ENCODE results near the gene LSM14B.

DNA sequence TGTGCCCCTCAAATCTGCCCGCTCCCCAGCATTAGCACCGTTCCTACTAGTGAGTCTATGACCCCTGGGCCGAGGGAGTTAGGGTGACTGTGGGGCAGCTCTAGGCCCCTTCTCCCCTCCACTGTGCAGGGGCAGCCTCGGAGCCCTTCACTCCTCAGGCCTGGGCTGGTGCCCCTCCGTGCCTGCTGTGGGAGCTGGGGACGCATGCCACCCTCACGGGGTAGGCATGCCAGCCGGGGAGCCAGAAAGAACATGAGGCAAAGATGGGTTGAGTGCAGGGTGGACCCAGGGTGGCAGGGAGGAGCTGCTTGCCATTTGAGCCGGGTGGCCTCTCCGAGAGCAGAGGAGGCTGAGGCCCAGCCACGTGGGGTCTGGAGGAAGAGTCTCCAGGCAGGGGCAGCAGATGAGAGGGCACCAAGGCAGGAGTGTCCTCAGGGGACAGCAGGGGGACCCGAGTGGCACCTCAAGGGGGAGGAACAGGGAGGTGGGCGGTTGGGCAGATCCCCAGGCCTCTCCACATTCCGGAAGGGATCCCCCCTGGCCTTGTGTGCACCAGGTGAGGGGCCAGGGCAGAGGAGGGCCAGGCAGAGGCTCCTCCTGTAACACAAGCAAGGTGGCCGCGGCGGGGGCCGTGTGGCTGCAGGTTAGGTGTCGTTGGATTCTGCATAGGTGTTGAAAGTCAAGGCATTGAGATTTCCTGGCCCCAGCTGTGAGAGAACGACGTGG, 18.6 kb upstream of the LSM14B start:
- no peak for TF ChIP-seq EZH2 (IDR thresholded peaks at IDR 0.05; ENCODE audit: borderline replicate concordance, low read depth, low read length, severe bottlenecking)
- TF ChIP-seq, protein P1, sequence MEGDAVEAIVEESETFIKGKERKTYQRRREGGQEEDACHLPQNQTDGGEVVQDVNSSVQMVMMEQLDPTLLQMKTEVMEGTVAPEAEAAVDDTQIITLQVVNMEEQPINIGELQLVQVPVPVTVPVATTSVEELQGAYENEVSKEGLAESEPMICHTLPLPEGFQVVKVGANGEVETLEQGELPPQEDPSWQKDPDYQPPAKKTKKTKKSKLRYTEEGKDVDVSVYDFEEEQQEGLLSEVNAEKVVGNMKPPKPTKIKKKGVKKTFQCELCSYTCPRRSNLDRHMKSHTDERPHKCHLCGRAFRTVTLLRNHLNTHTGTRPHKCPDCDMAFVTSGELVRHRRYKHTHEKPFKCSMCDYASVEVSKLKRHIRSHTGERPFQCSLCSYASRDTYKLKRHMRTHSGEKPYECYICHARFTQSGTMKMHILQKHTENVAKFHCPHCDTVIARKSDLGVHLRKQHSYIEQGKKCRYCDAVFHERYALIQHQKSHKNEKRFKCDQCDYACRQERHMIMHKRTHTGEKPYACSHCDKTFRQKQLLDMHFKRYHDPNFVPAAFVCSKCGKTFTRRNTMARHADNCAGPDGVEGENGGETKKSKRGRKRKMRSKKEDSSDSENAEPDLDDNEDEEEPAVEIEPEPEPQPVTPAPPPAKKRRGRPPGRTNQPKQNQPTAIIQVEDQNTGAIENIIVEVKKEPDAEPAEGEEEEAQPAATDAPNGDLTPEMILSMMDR (IDR thresholded peaks at IDR 0.05; ENCODE audit: borderline replicate concordance, extremely low read depth, low read length, poor library complexity, severe bottlenecking): no peak
